Iris pigment epithelial cell (primary cell): ENCODE data around the gene MRTFA.
A peak's percentile ranks its signal among the peaks of the same experiment; 100 is the strongest.
"Not testable (repeated sequence)": the region's sequence is repeated elsewhere in the genome, so short reads cannot be mapped to it uniquely, and the experiment has no call there.

Source experiments
- DNase-seq: peaks from one replicate; pipeline ENCODE4 v3.0.0-alpha.2; 2011; ENCODE audit warnings: low read depth

Gene MRTFA

DNA sequence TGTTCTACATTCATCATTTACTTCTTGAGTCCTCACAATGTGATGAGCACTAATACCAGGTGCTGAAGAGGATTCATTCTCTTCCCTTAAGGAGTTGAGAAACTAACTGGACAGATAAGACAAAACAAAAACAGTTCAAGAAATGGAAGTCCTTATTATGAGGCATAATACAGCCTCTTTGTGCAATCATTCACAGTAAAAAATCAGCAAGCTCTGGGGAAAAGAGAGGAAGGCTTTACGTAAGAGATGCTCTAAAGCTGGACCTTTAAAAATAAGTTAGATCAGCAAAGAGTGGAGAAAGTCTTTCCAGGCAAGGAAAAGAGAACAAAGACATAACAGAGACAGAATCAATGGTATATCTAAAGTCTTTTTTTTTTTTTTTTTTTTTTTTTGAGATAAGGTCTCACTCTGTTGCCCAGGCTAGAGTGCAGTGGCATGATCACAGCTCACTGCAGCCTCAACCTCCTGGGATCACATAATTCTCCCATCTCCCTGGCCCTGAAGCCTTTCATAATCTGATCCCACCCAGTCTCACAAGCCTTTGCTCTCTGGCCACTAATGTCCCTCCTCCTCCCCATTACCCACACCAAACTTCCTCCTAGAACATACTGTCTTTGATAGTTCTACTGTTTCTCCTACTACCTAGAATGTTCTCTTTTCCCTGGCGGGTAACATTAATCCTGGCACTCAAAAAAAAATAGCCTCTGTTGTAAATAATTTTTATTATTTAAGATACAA lies 40.9 kb downstream of the MRTFA start:
- DNase-seq, result no peak

DNA sequence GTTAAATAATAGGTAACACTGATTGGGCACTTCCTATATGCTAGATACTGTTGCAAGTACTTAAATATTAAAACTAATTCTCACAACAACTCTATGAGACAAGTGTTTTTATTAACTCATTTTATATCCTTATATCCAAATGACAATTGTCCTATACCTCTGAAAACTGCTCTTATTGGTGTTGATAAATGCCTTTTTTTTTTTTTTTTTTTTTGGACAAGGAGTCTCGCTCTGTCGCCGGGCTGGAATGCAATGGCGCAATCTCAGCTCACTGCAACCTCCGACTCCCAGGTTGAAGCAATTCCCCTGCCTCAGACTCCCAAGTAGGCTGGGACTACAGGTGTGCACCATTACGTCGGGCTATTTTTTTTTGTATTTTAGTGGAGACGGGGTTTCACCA lies 41.6 kb downstream of the MRTFA start:
- DNase-seq, result no peak

DNA sequence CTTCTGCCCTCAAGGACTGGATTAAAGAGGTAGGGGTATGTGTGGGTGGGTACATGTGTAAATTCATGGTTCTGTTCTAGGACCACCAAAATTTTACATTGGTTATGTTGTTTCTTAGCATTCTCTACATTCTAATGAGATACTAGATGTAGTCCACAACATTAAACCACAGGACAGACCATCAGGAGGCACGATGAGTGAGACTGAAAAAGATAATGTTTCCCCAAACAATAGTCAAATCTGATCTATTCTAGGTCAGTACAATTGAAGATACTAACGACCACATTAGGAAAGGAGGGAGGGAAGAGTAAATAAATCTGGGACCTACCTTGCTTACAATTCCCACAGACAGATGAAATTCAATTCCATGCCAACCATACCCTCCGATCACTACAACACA lies 42.2 kb downstream of the MRTFA start:
- DNase-seq, result no peak

DNA sequence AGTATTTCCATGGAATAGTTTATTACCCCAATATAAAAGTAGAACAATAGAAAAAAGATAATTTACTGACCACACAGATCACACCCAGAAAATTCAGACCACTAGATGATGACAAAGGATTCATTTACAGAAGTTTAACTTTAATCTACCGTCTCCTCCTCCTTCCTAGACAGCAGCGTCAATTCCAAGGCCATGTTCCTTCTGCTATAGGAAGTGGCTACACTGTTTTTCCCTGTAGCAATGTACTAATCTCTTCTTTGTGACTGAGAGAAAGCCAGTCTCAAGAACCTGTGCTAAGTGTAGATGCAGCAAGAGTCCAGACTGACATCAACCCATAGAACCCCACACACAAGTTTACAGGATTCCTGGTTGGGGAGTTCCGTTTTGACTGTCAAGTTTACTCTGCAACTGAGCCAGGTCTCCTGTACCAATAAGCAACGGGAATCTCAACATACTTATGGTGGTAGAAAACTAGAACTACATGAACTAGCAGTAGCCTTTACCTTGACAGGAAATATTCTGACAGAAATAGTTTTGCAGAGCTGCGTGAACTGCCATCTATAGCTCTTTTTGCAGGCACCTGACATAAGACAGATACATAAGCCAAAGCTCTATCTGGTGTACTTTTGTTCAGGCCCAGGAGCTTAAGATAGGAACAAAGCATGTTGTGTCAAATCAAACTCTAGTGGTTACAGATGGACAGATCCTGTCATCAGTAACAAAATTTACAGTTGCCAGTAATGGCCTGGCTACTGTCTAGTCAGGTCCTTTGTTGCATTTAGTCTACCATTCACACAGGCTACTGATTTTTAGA lies 42.9 kb downstream of the MRTFA start:
- no peak for DNase-seq

DNA sequence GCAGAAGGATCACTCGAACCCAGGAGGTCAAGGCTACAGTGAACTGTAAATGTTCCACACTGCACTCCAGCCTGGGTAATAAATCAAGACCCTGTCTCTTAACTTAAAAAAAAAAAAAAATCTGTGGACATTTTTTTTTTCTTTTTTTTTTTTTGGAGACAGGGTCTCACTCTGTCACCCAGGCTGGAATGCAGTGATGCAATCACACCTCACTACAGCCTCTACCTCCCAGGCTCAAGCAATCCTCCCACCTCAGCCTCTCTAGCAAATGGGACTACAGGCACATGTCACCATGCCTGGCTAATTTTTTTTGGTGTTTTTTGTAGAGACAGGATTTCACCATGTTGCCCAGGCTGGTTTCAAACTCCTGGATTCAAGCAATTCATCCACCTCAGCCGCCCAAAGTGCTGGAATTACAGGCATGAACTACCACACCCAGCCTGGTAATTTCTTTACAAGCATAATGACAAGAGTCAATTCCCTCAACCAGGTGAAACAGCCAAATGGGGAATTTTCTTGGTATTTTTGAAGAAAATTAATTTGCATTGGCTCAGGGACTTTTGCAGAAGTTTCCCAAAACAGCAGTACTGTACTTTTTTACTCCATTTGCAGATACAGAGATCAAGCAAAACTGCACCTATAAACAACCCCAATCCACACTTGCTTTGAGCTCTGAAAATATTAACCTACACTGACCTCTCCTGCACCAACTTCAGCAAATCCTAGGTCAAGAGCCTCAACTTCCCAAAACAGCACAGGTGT lies 44.0 kb downstream of the MRTFA start:
- no peak for DNase-seq

DNA sequence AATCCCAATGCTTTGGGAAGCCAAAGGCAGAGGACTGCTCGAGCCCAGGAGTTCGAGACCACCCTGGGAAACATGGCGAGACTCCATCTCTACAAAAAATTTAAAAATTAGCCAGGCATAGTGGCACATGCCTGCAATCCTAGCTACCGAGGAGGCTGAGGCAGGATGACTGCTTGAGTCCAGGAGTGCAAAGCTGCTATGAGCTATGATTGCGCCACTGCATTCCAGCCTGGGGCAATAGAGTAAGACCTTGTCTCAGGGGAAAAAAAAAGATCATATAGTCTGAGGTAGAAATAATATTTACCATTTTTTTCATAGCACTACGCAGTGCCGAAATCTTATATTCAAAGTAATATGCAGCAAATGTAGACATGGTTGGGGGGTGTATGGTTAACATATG lies 47.8 kb downstream of the MRTFA start:
- DNase-seq, result peak; percentile 92

DNA sequence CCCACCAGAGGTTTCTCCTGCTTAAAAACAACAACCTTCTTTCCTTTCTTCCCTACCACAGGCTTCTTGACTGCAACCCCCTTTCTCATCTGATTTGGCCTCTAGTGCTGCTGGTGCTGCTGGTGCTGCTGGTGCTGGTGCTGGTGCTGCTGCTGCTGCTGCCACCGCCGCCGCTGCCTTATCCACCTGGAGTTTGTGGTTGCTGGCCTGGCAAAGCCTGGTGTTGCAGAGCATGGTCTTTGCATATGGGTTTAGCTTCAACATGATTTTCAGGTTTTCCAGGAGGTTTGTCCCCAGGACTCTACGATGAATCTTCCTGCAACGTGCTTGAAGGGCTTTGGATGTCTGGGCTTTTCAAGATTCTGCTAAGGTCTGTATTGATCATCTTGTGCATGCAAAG lies 49.7 kb downstream of the MRTFA start:
- no peak for DNase-seq

DNA sequence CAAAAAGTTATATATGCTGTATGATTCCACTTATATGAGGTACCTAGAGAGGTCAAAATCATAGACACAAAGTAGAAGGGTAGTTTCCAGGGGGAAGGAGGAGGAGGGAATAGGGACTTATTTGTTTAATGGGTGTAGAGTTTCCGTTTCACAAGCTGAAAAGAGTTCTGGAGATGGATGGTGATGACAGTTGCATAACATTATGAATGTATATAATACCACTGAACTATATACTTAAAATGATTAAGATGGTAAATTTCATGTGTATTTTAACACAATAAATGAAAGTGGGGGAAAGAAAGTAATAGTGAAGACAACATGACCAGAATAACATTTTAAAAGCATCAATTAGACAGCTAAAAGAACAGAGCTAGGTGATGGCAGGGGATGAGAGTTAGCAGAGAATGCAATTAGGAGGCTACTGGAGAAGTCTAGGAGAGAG lies 51.2 kb downstream of the MRTFA start:
- no peak for DNase-seq

DNA sequence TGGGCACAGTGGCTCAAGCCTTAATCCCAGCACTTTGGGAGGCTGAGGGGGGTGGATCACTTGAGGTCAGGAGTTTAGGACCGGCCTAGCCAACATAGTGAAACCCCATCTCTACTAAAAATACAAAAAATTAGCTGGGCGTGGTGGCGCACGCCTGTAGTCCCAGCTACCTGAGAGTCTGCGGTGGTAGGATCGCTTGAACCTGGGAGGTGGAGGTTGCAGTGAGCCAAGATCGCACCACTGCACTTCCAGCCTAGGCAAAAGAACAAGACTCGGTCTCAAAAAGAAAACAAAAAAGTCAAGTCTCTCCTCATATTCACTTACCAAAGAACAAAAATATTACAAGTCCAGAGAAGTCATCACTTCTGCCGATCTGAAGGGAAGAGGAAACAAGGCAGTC lies 51.8 kb downstream of the MRTFA start:
- not testable (repeated sequence) for DNase-seq

DNA sequence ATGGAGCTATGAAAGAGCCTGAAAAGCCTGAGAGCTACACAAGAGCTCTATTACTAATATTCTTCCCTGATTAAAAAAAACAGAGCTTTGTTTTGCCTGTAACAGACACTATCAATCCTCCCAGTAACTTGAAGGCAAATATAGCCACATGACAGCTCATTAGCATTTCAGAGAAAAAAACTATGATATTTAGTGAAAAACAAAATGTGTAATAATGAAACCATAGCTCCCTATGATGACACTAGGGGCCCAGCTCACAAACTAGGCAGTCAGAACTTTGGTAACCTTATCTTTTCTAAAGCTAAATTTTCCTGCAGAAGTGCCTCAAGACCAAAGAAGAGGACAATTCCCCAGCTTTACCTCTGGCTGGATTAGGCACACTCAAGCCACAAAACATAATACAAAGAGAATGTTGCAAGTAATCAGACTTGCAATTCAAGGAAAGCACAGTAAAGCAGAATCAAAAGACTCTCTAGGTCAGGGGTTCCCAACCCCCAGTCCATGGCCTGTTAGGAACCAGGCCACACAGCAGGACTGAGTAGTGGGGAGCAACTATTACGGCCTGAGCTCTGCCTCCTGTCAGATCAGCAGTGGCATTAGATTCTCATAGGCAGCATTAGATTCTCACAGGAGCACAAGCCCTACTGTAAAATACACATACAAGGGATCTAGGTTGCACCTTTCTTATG lies 53.3 kb downstream of the MRTFA start:
- DNase-seq, result no peak

DNA sequence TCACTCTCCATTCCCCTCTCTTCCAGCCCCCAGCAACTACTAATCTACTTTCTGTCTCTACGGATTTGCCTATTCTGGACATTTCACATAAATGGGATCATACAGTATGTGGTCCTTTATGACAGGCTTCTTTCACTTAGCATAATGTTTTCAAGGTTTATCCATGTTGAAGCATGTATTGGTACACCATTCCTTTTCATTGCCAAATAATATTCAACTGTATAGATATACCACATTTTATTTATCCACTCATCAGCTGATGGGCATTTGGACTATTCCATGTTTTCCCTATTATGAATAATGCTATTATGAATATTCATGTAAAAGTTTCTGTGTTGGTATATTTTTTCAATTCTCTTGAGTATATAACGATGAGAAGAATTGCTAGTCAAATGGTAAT lies 54.5 kb downstream of the MRTFA start:
- DNase-seq, result no peak

DNA sequence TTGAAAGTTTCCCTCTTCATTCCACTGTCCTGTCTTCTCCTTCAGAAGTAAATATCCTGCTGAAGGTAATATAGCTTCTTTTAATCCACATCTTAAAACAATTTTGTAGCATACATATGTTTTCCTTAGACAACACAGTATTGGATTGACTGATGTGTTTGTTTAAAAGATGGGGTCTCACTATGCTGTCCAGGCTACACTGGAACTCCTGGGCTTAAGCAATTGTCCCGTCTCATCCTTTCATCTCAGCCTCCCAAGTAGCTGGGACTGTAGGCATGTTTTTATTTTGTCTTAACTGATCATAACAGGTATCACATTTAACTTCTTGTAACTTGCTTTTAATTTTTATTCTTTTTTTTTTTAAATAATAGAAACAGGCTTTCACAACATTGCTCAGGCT lies 55.9 kb downstream of the MRTFA start:
- no peak for DNase-seq

DNA sequence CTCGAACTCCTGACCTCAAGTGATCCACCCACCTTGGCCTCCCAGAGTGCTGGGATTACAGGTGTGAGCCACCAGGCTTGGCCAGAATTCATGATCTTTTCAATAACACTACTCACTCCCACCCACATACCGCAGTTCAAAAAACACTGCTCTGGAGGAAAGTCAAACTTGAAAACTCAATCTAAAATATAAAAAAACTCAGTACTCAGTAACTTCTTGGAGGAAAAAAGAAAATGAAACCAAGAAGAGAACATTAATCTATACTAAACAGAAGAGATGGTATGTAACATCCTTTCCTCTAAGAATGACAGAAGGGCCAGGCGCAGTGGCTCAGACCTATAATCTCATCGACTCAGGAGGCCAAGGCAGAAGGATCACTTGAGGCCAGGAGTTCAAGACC lies 58.3 kb downstream of the MRTFA start:
- DNase-seq, result no peak

DNA sequence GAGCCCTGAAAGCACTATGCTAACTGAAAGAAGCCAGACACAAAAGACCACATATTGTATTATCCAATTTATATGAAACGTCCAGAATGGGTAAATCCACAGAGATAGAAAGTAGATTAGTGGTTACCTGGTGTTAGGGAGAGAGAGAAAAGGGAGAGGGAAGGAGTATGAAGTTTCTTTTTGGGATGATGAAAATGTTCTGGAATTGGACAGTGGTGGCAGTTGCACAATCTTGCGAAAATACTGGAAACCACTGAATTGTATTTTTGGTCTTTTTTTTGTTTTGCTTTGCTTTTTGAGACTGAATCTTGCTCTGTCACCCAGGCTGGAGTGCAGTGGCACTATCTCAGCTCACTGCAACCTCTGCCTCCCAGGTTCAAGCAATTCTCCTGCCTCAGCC lies 63.5 kb downstream of the MRTFA start:
- DNase-seq, result peak; percentile 20

DNA sequence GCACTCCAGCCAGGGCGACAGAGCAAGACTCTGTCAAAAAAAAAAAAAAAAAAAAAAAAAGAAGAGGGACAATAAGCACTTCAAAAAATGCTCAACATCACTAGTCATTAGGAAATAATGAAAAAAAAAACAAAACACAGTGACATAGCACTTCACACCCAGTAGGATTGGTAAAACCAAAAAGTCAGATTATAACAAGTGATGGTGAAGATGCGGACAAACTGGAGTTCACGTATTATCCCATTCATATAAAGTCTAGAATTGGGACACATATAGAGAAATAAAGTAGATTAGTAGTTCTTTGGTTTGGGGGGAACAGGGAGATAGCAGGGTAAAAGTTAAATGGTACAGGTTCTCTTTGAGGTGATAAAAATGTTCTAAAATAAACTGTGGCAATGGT lies 64.6 kb downstream of the MRTFA start:
- DNase-seq, result no peak

DNA sequence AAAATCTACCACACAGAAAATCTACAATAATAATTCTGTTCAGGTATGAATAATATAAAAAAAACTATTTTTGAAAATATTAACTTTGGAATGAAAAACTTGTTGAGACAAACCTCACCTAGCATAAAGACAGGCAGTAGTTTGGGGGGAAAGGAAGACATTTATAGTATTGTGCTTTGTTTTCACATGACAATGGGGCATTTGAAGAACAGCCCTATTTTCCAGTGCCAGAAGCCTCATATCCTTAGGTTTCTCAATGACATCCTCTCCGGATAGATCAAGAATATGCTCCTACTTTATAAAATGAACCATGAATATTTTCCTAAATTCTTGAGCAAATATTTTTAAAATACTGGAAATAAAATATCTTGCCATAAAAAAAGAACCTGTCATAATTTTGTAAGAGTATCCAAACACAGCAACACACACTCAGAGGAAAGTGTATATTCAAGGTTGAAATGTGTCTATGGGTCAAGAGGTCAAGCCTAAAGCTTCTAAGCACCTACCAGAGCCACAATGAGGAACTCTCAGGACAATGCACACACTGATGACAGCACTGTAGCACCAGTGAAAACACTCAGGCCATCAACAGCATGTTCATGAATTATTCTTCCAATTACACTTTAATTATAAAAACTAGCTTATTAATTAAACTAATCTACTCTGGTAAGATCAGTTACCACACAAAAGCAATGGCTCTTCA lies 68.7 kb downstream of the MRTFA start:
- no peak for DNase-seq

DNA sequence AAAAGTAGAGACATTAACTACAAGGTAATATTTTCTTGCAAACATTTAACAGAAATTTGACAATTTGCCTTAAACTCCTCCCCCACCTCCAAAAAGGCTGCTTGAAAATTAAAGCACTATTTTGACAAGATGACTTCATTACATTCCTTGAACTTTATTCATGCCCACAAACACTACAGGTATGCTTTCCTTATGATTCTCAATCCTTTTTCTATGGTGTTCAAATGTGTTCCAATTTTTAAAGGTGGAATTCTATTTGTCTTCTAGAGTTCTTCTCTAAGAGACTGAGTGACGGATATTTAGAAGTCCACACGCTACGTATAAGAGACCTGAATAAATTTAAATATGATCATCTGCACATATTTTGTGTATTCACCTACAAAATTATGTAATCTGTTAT lies 69.4 kb downstream of the MRTFA start:
- DNase-seq, result peak; percentile 59

DNA sequence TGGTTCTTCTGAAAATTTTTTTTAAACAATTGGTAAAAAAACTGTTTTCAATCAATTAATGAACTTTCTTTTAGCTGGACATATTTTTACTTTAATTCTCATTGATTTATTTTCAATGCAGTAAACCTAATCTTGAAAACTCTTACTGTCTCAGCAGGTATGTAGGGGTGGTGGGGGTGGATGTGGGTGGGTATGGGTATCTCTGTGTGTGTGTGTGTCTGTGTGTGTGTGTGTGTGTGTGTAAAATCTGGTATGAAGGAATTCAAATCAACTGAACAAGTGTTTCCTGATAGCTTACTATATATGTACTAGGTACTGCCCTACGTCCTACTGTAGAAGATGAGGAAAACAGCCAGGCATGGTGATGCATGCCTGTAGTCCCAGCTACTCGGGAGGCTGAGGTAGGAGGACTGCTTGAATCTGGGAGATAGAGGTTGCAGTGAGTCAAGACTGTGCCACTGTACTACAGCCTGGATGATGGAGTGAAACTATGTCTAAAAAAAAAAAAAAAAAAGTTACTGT lies 75.5 kb downstream of the MRTFA start:
- no peak for DNase-seq

DNA sequence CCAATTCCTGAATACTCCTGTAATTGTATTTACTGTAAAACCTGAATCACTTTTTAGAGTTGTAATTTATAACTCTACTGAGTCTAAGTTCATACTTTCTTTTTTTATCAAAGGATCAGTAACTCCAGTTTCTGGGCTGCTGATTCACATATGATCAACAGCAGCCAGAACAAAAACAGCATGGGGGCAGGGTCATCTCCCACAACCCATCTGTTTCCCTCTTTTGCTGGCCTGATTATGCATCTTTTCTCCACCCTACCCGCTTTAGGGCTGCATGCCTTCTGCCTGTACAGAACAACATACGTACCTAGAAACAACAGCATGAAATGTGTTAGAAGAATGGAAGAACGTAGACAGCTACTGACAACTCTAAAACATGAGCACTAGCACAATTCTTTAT lies 76.0 kb downstream of the MRTFA start:
- DNase-seq, result peak; percentile 60

DNA sequence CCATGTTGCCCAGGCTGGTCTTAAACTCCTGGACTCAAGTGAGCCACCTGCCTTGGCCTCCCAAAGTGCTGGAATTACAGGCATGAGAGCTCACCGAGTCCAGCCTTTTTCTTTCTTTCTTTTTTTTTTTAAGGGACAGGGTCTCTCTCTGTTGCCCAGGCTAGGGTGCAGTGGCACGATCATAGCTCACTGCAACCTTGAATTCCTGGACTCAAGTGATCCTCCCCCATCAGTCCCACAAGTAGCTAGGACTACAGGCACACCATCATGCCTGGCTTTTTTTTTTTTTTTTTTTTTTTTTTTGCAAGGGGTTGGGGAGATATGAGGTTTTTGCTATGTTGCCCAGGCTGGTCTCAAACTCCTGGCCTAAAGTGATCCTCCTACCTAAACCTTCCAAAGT lies 78.5 kb downstream of the MRTFA start:
- DNase-seq, result no peak

DNA sequence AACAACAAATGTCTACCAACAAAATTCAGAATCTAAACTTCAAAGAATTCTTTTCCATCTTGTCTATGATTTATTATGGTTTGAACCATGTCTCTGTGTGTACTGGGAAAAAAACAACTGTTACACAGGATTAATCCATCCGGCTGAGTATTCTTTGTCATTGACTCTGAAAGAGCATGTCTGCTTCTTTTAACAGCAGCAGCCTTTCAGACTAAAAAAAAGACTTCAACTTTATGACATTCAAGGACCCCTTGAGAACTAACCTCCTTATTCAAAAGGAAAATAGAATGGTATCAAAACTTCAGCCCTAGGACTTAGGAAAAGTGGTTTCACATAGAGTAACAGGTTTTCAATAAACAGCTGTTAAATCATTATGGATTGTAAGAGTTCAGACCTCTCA lies 79.9 kb downstream of the MRTFA start:
- DNase-seq, result no peak
